GM21723 (cell line): Measurements from ENCODE around the gene PPP1CA.

ENCODE experiments used
- ATAC-seq: cut with Tn5 transposase; IDR thresholded peaks from one replicate; pipeline ENCODE4 v1.9.1; 2021; ENCODE audit warnings: mild to moderate bottlenecking, moderate library complexity; ENCODE audit not compliant: unreplicated experiment

The PPP1CA gene

GRCh38 chr11:67371189-67371910 is 30.3 kb downstream of the PPP1CA start:
- no peak for ATAC-seq

GRCh38 chr11:67370351-67371076 is 31.1 kb downstream of the PPP1CA start:
- ATAC-seq = no peak

GRCh38 chr11:67369801-67370284 is 31.8 kb downstream of the PPP1CA start:
- ATAC-seq = no peak

GRCh38 chr11:67369275-67369674 is 32.4 kb downstream of the PPP1CA start:
- no peak for ATAC-seq

- ATAC-seq = no peak
Observed at GRCh38 chr11:67368621-67369020, 33.0 kb downstream of the PPP1CA start.

GRCh38 chr11:67367761-67368227 is 33.9 kb downstream of the PPP1CA start:
- ATAC-seq = no peak

GRCh38 chr11:67366961-67367760 is 34.5 kb downstream of the PPP1CA start:
- ATAC-seq = no peak

GRCh38 chr11:67366546-67366945 is 35.1 kb downstream of the PPP1CA start:
- no peak for ATAC-seq

GRCh38 chr11:67365736-67366444 is 35.8 kb downstream of the PPP1CA start:
- no peak for ATAC-seq

- no peak for ATAC-seq
Observed at GRCh38 chr11:67364783-67365722, 36.6 kb downstream of the PPP1CA start.

- no peak for ATAC-seq
Observed at GRCh38 chr11:67364169-67364568, 37.5 kb downstream of the PPP1CA start.

- no peak for ATAC-seq
Observed at GRCh38 chr11:67357831-67358670, 43.6 kb downstream of the PPP1CA start.

GRCh38 chr11:67356864-67357561 is 44.6 kb downstream of the PPP1CA start:
- no peak for ATAC-seq

- ATAC-seq = no peak
Observed at GRCh38 chr11:67356387-67356863, 45.2 kb downstream of the PPP1CA start.

GRCh38 chr11:67355794-67356386 is 45.8 kb downstream of the PPP1CA start:
- no peak for ATAC-seq

- ATAC-seq = no peak
Observed at GRCh38 chr11:67355023-67355793, 46.5 kb downstream of the PPP1CA start.
